Heart right ventricle (tissue), 16 donors: ENCODE results near the gene ATG10. TPM values are rescaled to one million over a fixed set of nuclear protein-coding genes. Genes with fewer than 3 reads are reported as not detected.

ENCODE experiments used
- ATAC-seq, 8 donors: fragments of 200-7000 bp; cut with Tn5 transposase; one replicate each; pipeline ENCODE4 v1.9.1; 2020; ENCODE audit warnings: mild to moderate bottlenecking in 8 of 8, moderate library complexity in 8 of 8, moderate number of reproducible peaks in 1 of 8
- DNase-seq, 2 donors: peaks; one replicate each; pipeline ENCODE4 v3.0.0-alpha.2; 2020
- H3K27ac ChIP-seq, 10 donors: fragments of 200-600 bp; sonication (generic) in 2 of 10; one replicate each; pipeline versions ENCODE4 v1.5.0 to v1.8.0; 2020 to 2022; ENCODE audit warnings: mild to moderate bottlenecking in 3 of 10
- H3K27me3 ChIP-seq, 7 donors: fragments of 200-600 bp; one replicate each; pipeline ENCODE4 v1.8.0; 2021 to 2022; ENCODE audit warnings: mild to moderate bottlenecking in 2 of 7
- H3K36me3 ChIP-seq, 9 donors: fragments of 200-600 bp; sonication (generic) in 1 of 9; one replicate each; pipeline versions ENCODE4 v1.5.0 to v1.8.0; 2020 to 2022; ENCODE audit warnings: mild to moderate bottlenecking in 2 of 9
- H3K4me1 ChIP-seq, 9 donors: fragments of 200-600 bp; sonication (generic) in 1 of 9; one replicate each; pipeline versions ENCODE4 v1.5.0 to v1.8.0; 2020 to 2022; ENCODE audit warnings: mild to moderate bottlenecking in 4 of 9
- H3K4me3 ChIP-seq, 10 donors: fragments of 200-600 bp; sonication (generic) in 2 of 10; one replicate each; pipeline versions ENCODE4 v1.5.0 to v1.8.0; 2020 to 2022; ENCODE audit warnings: mild to moderate bottlenecking in 7 of 10, moderate library complexity in 2 of 10
- H3K9me3 ChIP-seq, 11 donors: fragments of 200-600 bp in 10 of 11; sonication (generic) in 2 of 11; one replicate each; pipeline versions ENCODE4 v1.5.0 to v1.8.0; 2013 to 2022; ENCODE audit warnings: mild to moderate bottlenecking in 2 of 11, control low read depth in 1 of 11, moderate library complexity in 1 of 11
- CTCF ChIP-seq, 9 donors: fragments of 200-600 bp; sonication (generic) in 2 of 9; IDR thresholded peaks; one replicate each; pipeline versions ENCODE4 v1.5.0 to v1.8.0; 2021 to 2022; ENCODE audit warnings: antibody characterized with exemption in 9 of 9, mild to moderate bottlenecking in 5 of 9, moderate library complexity in 1 of 9
- WGBS, 2 donors: extraction: QIAGEN DNeasy Blood & Tissue Kit; methylation state at CpG; one replicate each; pipeline ENCODE4 v1.1.7; 2013; ENCODE audit warnings: inconsistent platforms in 1 of 2; 5-methylcytosine and 5-hydroxymethylcytosine counted together
- intact Hi-C, 10 donors: fragments of 100-400 bp; cut with DNase I; formaldehyde crosslinking; loops; one replicate each; pipeline versions ENCODE4 v1.11.1 to v1.14.2; 2022
- polyA plus RNA-seq, 2 donors: library from polyadenylated mRNA; stranded (reverse); fragments of 200-250 nt; gene quantifications; one replicate each; pipeline ENCODE4 v1.2.3, GENCODE V29; 2013
- total RNA-seq, 10 donors: library from RNA; stranded (reverse); fragmentation: NEBNext Ultra II Directional in 3 of 10; extraction: Animal tissue kit (Norgen Biotek cat#: 25700) in 3 of 10; gene quantifications; one replicate each; pipeline versions ENCODE4 v1.2.1 to v1.2.4, GENCODE V29; 2021 to 2023
- donor health status: Arrhythmogenic right ventricular cardiomyopathy.
- donor health status: ischemic (EF 13 %, LVEDD 7.1; RV severe dilation, severe dysfunction).
- donor health status: healthy with polysubstance abuse.
- donor health status: DM: no; HTN: yes; CAD: no.
- donor health status: DM: no; HTN: no; CAD: no.
- donor health status: ischemic (EF 25% LVEDD 6.9; RV normal size, moderate dysfunction).
- donor health status: ischemic (EF 25% LVEDD 5.7; RV mildly dilated, moderate dysfunction).
- donor health status: healthy.
- donor health status: DM: yes; HTN: yes; CAD: no.
- donor health status: Ischemic cardiomyopathy.
- donor health status: ischemic (EF 35%, LVEDD 5.7; RV mildly dilated, moderate dysfunction).
- donor health status: nonischemic (EF 11% LVEDD 7.7; RV severe dilation, severe dysfunction).
- donor health status: DM: yes; HTN: yes; CAD: no.
- donor health status: PGD.
- donor health status: ischemic (EF 29% LVEDD 5.4; RV normal size, mild dysfunction).
- donor health status: nonischemic (EF 23%, LVEDD 6.1; RV moderate dilation, normal function).

Gene ATG10
- total and polyA plus RNA-seq, 12 donors: 4.6 to 8.0 (median 6.3) TPM

GRCh38 chr5:82104872-82105271, 133.0 kb downstream of the ATG10 start:
- ATAC-seq: no peak
- no peaks in the 10 kb centered on the region for H3K9me3 ChIP-seq
- WGBS, 2 donors: 95 to 99% methylated on average over 4 of the region's 4 CpGs

GRCh38 chr5:82105457-82105856, 133.6 kb downstream of the ATG10 start:
- WGBS, 2 donors: 81 to 97% methylated on average over 1 of the region's 1 CpG
- Histone ChIP-seq H3K9me3 (no peaks in the 10 kb centered on the region), H3K27ac (no peak overlapping the region), H3K4me3 (no peak overlapping the region), H3K4me1 (peaks cover 6 to 31% (median 20%) of the 10 kb centered on the region in 9 donors), H3K27me3 (no peaks in the 10 kb centered on the region), H3K36me3 (no peaks in the 10 kb centered on the region)
- peak in 2 of 8 donors; percentile 11 to 61 for ATAC-seq
- DNase-seq: no peak
- TF ChIP-seq CTCF (IDR thresholded peaks at IDR 0.05): no peak
- intact Hi-C loops: loop anchor here in 1 of 10 donors (5.0 kb wide), 1 partner anchor 62 kb away; no protein-coding TSS in a partner anchor

More at GRCh38 chr5:82104872-82105271, 133.0 kb downstream of the ATG10 start:
- intact Hi-C loops: loop anchor here in 1 of 10 donors (5.0 kb wide), 1 partner anchor 62 kb away; no protein-coding TSS in a partner anchor
- Histone ChIP-seq H3K4me3 (no peak overlapping the region), H3K4me1 (peaks cover 6 to 31% (median 20%) of the 10 kb centered on the region in 9 donors), H3K36me3 (no peaks in the 10 kb centered on the region), H3K27me3 (no peaks in the 10 kb centered on the region), H3K27ac (no peak overlapping the region)
- no peak for DNase-seq
- TF ChIP-seq CTCF (IDR thresholded peaks at IDR 0.05): no peak

GRCh38 chr5:82106207-82106606, 134.4 kb downstream of the ATG10 start:
- intact Hi-C loops: loop anchor here in 1 of 10 donors (5.0 kb wide), 1 partner anchor 61 kb away; no protein-coding TSS in a partner anchor
- H3K4me3 ChIP-seq: no peak overlapping the region
- no peak for TF ChIP-seq CTCF (IDR thresholded peaks at IDR 0.05)
- ATAC-seq (peak in 5 of 8 donors; percentile 50 to 85 (median 78)), DNase-seq (no peak)
- H3K4me1 ChIP-seq: peaks cover 6 to 29% (median 20%) of the 10 kb centered on the region in 9 donors
- H3K36me3 ChIP-seq: no peaks in the 10 kb centered on the region
- WGBS, 2 donors: 65 to 70% methylated on average over 3 of the region's 3 CpGs
- H3K9me3 ChIP-seq: no peaks in the 10 kb centered on the region
- H3K27ac ChIP-seq: peak overlapping the region in 1 of 10 donors; percentile 13
- H3K27me3 ChIP-seq: no peaks in the 10 kb centered on the region

- peak overlapping the region in 1 of 10 donors; percentile 13 for H3K27ac ChIP-seq
- DNase-seq: no peak
- WGBS, 2 donors: 13 to 33% methylated on average over 1 of the region's 1 CpG
- ATAC-seq: peak in 4 of 8 donors; percentile 38 to 79 (median 52)
- H3K27me3 ChIP-seq: no peaks in the 10 kb centered on the region
- H3K9me3 ChIP-seq: no peaks in the 10 kb centered on the region
- no peak overlapping the region for H3K4me3 ChIP-seq
- no peak for TF ChIP-seq CTCF (IDR thresholded peaks at IDR 0.05)
- no peaks in the 10 kb centered on the region for H3K36me3 ChIP-seq
- peaks cover 6 to 25% (median 20%) of the 10 kb centered on the region in 9 donors for H3K4me1 ChIP-seq
- intact Hi-C loops: loop anchor here in 1 of 10 donors (5.0 kb wide), 1 partner anchor 61 kb away; no protein-coding TSS in a partner anchor
Measured at GRCh38 chr5:82106756-82107155, 134.9 kb downstream of the ATG10 start.
